GM23338 (cell line): Measurements from ENCODE around the gene GIMAP5. TPM values are rescaled to one million over a fixed set of nuclear protein-coding genes. Genes with fewer than 3 reads are reported as not detected.

Experiments
- ATAC-seq: fragments of 200-7000 bp; cut with Tn5 transposase; 3 replicates; pipeline ENCODE4 v1.9.1; 2020
- DNase-seq: peaks from one replicate; pipeline ENCODE4 v3.0.0-alpha.2; 2015; ENCODE audit warnings: low spot score
- H2AFZ ChIP-seq: fragments of 200-600 bp; sonication (generic); 2 replicates; pipeline ENCODE4 v1.8.0; 2016; ENCODE audit warnings: antibody characterized with exemption, mild to moderate bottlenecking, moderate library complexity
- H3F3A ChIP-seq: fragments of 200-600 bp; sonication (generic); replicated peaks from 2 replicates; pipeline ENCODE4 v1.8.0; 2017; ENCODE audit warnings: antibody characterized with exemption, mixed run types, low read depth
- H3K27ac ChIP-seq: fragments of 200-600 bp; sonication (generic); 2 replicates; pipeline ENCODE4 v1.6.1; 2016; ENCODE audit warnings: low read depth
- H3K27me3 ChIP-seq: fragments of 200-600 bp; sonication (generic); 2 replicates; pipeline ENCODE4 v1.8.0; 2016; ENCODE audit warnings: mild to moderate bottlenecking, mixed run types, moderate library complexity; ENCODE audit not compliant: insufficient read depth
- H3K36me3 ChIP-seq: fragments of 200-600 bp; sonication (generic); 2 replicates; pipeline ENCODE4 v1.8.0; 2016; ENCODE audit warnings: mild to moderate bottlenecking; ENCODE audit not compliant: insufficient read depth
- H3K4me1 ChIP-seq: fragments of 200-600 bp; sonication (generic); 2 replicates; pipeline ENCODE4 v1.8.0; 2016; ENCODE audit warnings: mild to moderate bottlenecking, moderate library complexity; ENCODE audit not compliant: insufficient read depth
- H3K4me2 ChIP-seq: fragments of 200-600 bp; sonication (generic); 2 replicates; pipeline ENCODE4 v1.7.1; 2017; ENCODE audit warnings: mixed run types
- H3K4me3 ChIP-seq: fragments of 200-600 bp; sonication (generic); 2 replicates; pipeline ENCODE4 v1.6.1; 2016; ENCODE audit warnings: mixed run types
- H3K79me2 ChIP-seq: fragments of 200-600 bp; sonication (generic); replicated peaks from 2 replicates; pipeline ENCODE4 v1.8.0; 2017; ENCODE audit warnings: mild to moderate bottlenecking; ENCODE audit not compliant: insufficient read depth
- H3K9me2 ChIP-seq: fragments of 200-600 bp; sonication (generic); 2 replicates; pipeline ENCODE4 v1.8.0; 2017; ENCODE audit not compliant: insufficient read depth
- H4K20me1 ChIP-seq: fragments of 200-600 bp; sonication (generic); replicated peaks from 2 replicates; pipeline ENCODE4 v1.8.0; 2017; ENCODE audit warnings: mild to moderate bottlenecking; ENCODE audit not compliant: insufficient read depth
- H3K27ac Mint-ChIP-seq: 2 replicates; pipeline ENCODE4 v1.8.0; 2020; ENCODE audit warnings: inconsistent platforms, mild to moderate bottlenecking, moderate library complexity, mixed read lengths
- H3K27me3 Mint-ChIP-seq: 3 replicates; pipeline ENCODE4 v1.8.0; 2022; ENCODE audit warnings: low read depth, mild to moderate bottlenecking, moderate library complexity, mixed read lengths, inconsistent platforms; ENCODE audit not compliant: insufficient read depth, poor library complexity
- H3K36me3 Mint-ChIP-seq: 3 replicates; pipeline ENCODE4 v1.8.0; 2021; ENCODE audit warnings: low read depth, mild to moderate bottlenecking, inconsistent platforms, moderate library complexity, mixed read lengths
- H3K4me1 Mint-ChIP-seq: 3 replicates; pipeline ENCODE4 v1.8.0; 2020; ENCODE audit warnings: mild to moderate bottlenecking, inconsistent platforms, mixed read lengths
- H3K4me3 Mint-ChIP-seq: 3 replicates; pipeline ENCODE4 v1.8.0; 2021; ENCODE audit warnings: moderate library complexity, mild to moderate bottlenecking, inconsistent platforms, mixed read lengths
- H3K9me3 Mint-ChIP-seq: 3 replicates; pipeline ENCODE4 v1.8.0; 2020; ENCODE audit warnings: moderate library complexity, mild to moderate bottlenecking, inconsistent platforms, mixed read lengths
- CREB1 ChIP-seq: fragments of 250-450 bp; sonication (Bioruptor Pico); IDR thresholded peaks from 2 replicates; pipeline ENCODE4 v1.5.0; 2020; ENCODE audit warnings: low read depth, mild to moderate bottlenecking, moderate library complexity
- EZH2 ChIP-seq: fragments of 200-600 bp; sonication (generic); IDR thresholded peaks from one replicate; pipeline ENCODE4 v1.8.0; 2017; ENCODE audit warnings: antibody characterized with exemption, mild to moderate bottlenecking, low read depth; ENCODE audit not compliant: unreplicated experiment
- JUNB ChIP-seq: IDR thresholded peaks from one replicate; pipeline ENCODE4 v1.6.1; 2016; ENCODE audit warnings: antibody characterized with exemption; ENCODE audit not compliant: unreplicated experiment
- NANOG ChIP-seq: IDR thresholded peaks from 2 replicates; pipeline ENCODE4 v1.6.1; 2016; ENCODE audit warnings: antibody characterized with exemption, borderline replicate concordance
- POLR2AphosphoS5 ChIP-seq: IDR thresholded peaks from 2 replicates; pipeline ENCODE4 v1.6.1; 2016; ENCODE audit warnings: antibody characterized with exemption, low read depth
- STAT1 ChIP-seq: IDR thresholded peaks from one replicate; pipeline ENCODE4 v1.6.1; 2016; ENCODE audit warnings: antibody characterized with exemption; ENCODE audit not compliant: unreplicated experiment
- ZNF114 ChIP-seq: fragments of 250-450 bp; sonication (Bioruptor Pico); IDR thresholded peaks from 2 replicates; pipeline ENCODE4 v1.5.0; 2020; ENCODE audit warnings: mild to moderate bottlenecking, moderate library complexity
- ZNF331 ChIP-seq: fragments of 250-450 bp; sonication (Bioruptor Pico); IDR thresholded peaks from 2 replicates; pipeline ENCODE4 v1.5.0; 2020; ENCODE audit warnings: low read depth, mild to moderate bottlenecking, moderate library complexity
- polyA plus RNA-seq: library from polyadenylated mRNA; unstranded; fragments of >200 nt; fragmentation: Nextera tagmentation; extraction: Ambion mirVana; gene quantifications from 2 replicates; pipeline ENCODE4 v1.2.1, GENCODE V29; 2016
- total RNA-seq: library from RNA; depleted of rRNA; stranded (reverse); fragments of >200 nt; shearing (Covaris generic); gene quantifications from 2 replicates; pipeline ENCODE4 v1.2.3, GENCODE V29; 2014
- TF ChIP-seq, protein P1 (sequence below): IDR thresholded peaks from 2 replicates; pipeline ENCODE4 v1.6.1; 2016; ENCODE audit warnings: antibody characterized with exemption
- TF ChIP-seq, protein P2 (sequence below): IDR thresholded peaks from one replicate; pipeline ENCODE4 v1.6.1; 2018; ENCODE audit warnings: antibody characterized with exemption; ENCODE audit not compliant: unreplicated experiment
- TF ChIP-seq, protein P3 (sequence below): fragments of 250-450 bp; sonication (Bioruptor Pico); IDR thresholded peaks from 2 replicates; pipeline ENCODE4 v1.5.0; 2020; ENCODE audit warnings: mild to moderate bottlenecking, moderate library complexity

GIMAP5 gene
- total and polyA plus RNA-seq, 2 experiments from 2014 or later, result not detected

GRCh38 chr7:150754951-150755350 is 17.7 kb downstream of the GIMAP5 start:
- no peak overlapping the region for H3K4me2 ChIP-seq
- H3K27ac ChIP-seq, result no peak overlapping the region
- H3K9me3 Mint-ChIP-seq, result no peaks in the 10 kb centered on the region
- H3K79me2 ChIP-seq, result no peaks in the 10 kb centered on the region
- H3F3A ChIP-seq, result no peaks in the 10 kb centered on the region
- H4K20me1 ChIP-seq, result no peaks in the 10 kb centered on the region; the same call in 1 of the 2 replicates
- DNase-seq (no peak), ATAC-seq (no peak)
- no peak overlapping the region for H3K4me3 Mint-ChIP-seq
- H3K27me3 Mint-ChIP-seq, result peaks cover 13% of the 10 kb centered on the region
- H3K27ac Mint-ChIP-seq, result no peak overlapping the region
- no peaks in the 10 kb centered on the region for H3K4me1 Mint-ChIP-seq
- peaks cover 23% of the 10 kb centered on the region for H3K27me3 ChIP-seq
- no peak overlapping the region for H2AFZ ChIP-seq
- TF ChIP-seq ZNF331 (CRISPR knock-in tag), result no peak
- TF ChIP-seq POLR2AphosphoS5, result no peak
- no peak for TF ChIP-seq JUNB
- TF ChIP-seq, protein P1, sequence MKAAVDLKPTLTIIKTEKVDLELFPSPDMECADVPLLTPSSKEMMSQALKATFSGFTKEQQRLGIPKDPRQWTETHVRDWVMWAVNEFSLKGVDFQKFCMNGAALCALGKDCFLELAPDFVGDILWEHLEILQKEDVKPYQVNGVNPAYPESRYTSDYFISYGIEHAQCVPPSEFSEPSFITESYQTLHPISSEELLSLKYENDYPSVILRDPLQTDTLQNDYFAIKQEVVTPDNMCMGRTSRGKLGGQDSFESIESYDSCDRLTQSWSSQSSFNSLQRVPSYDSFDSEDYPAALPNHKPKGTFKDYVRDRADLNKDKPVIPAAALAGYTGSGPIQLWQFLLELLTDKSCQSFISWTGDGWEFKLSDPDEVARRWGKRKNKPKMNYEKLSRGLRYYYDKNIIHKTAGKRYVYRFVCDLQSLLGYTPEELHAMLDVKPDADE, result no peak
- TF ChIP-seq NANOG, result no peak
- no peaks in the 10 kb centered on the region for H3K36me3 Mint-ChIP-seq
- no peaks in the 10 kb centered on the region for H3K36me3 ChIP-seq
- H3K9me2 ChIP-seq, result no peaks in the 10 kb centered on the region
- no peaks in the 10 kb centered on the region for H3K4me1 ChIP-seq
- no peak overlapping the region for H3K4me3 ChIP-seq

GRCh38 chr7:150755473-150756099 is 18.4 kb downstream of the GIMAP5 start:
- no peaks in the 10 kb centered on the region for H3F3A ChIP-seq
- no peaks in the 10 kb centered on the region for H3K4me1 ChIP-seq
- no peak overlapping the region for H3K27ac ChIP-seq
- H3K4me3 ChIP-seq, result no peak overlapping the region
- peaks cover 13% of the 10 kb centered on the region for H3K27me3 Mint-ChIP-seq
- H4K20me1 ChIP-seq, result no peaks in the 10 kb centered on the region; the same call in 1 of the 2 replicates
- no peaks in the 10 kb centered on the region for H3K9me2 ChIP-seq
- ATAC-seq (no peak), DNase-seq (no peak)
- H2AFZ ChIP-seq, result no peak overlapping the region
- H3K4me2 ChIP-seq, result no peak overlapping the region
- H3K27ac Mint-ChIP-seq, result no peak overlapping the region
- no peaks in the 10 kb centered on the region for H3K9me3 Mint-ChIP-seq
- no peaks in the 10 kb centered on the region for H3K79me2 ChIP-seq
- peaks cover 19% of the 10 kb centered on the region for H3K27me3 ChIP-seq
- H3K36me3 Mint-ChIP-seq, result no peaks in the 10 kb centered on the region
- H3K36me3 ChIP-seq, result no peaks in the 10 kb centered on the region
- no peak overlapping the region for H3K4me3 Mint-ChIP-seq
- H3K4me1 Mint-ChIP-seq, result no peaks in the 10 kb centered on the region
- no peak for TF ChIP-seq STAT1
- TF ChIP-seq JUNB, result no peak
- TF ChIP-seq, protein P2, sequence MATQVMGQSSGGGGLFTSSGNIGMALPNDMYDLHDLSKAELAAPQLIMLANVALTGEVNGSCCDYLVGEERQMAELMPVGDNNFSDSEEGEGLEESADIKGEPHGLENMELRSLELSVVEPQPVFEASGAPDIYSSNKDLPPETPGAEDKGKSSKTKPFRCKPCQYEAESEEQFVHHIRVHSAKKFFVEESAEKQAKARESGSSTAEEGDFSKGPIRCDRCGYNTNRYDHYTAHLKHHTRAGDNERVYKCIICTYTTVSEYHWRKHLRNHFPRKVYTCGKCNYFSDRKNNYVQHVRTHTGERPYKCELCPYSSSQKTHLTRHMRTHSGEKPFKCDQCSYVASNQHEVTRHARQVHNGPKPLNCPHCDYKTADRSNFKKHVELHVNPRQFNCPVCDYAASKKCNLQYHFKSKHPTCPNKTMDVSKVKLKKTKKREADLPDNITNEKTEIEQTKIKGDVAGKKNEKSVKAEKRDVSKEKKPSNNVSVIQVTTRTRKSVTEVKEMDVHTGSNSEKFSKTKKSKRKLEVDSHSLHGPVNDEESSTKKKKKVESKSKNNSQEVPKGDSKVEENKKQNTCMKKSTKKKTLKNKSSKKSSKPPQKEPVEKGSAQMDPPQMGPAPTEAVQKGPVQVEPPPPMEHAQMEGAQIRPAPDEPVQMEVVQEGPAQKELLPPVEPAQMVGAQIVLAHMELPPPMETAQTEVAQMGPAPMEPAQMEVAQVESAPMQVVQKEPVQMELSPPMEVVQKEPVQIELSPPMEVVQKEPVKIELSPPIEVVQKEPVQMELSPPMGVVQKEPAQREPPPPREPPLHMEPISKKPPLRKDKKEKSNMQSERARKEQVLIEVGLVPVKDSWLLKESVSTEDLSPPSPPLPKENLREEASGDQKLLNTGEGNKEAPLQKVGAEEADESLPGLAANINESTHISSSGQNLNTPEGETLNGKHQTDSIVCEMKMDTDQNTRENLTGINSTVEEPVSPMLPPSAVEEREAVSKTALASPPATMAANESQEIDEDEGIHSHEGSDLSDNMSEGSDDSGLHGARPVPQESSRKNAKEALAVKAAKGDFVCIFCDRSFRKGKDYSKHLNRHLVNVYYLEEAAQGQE, result no peak
- TF ChIP-seq NANOG, result no peak
- TF ChIP-seq, protein P3, sequence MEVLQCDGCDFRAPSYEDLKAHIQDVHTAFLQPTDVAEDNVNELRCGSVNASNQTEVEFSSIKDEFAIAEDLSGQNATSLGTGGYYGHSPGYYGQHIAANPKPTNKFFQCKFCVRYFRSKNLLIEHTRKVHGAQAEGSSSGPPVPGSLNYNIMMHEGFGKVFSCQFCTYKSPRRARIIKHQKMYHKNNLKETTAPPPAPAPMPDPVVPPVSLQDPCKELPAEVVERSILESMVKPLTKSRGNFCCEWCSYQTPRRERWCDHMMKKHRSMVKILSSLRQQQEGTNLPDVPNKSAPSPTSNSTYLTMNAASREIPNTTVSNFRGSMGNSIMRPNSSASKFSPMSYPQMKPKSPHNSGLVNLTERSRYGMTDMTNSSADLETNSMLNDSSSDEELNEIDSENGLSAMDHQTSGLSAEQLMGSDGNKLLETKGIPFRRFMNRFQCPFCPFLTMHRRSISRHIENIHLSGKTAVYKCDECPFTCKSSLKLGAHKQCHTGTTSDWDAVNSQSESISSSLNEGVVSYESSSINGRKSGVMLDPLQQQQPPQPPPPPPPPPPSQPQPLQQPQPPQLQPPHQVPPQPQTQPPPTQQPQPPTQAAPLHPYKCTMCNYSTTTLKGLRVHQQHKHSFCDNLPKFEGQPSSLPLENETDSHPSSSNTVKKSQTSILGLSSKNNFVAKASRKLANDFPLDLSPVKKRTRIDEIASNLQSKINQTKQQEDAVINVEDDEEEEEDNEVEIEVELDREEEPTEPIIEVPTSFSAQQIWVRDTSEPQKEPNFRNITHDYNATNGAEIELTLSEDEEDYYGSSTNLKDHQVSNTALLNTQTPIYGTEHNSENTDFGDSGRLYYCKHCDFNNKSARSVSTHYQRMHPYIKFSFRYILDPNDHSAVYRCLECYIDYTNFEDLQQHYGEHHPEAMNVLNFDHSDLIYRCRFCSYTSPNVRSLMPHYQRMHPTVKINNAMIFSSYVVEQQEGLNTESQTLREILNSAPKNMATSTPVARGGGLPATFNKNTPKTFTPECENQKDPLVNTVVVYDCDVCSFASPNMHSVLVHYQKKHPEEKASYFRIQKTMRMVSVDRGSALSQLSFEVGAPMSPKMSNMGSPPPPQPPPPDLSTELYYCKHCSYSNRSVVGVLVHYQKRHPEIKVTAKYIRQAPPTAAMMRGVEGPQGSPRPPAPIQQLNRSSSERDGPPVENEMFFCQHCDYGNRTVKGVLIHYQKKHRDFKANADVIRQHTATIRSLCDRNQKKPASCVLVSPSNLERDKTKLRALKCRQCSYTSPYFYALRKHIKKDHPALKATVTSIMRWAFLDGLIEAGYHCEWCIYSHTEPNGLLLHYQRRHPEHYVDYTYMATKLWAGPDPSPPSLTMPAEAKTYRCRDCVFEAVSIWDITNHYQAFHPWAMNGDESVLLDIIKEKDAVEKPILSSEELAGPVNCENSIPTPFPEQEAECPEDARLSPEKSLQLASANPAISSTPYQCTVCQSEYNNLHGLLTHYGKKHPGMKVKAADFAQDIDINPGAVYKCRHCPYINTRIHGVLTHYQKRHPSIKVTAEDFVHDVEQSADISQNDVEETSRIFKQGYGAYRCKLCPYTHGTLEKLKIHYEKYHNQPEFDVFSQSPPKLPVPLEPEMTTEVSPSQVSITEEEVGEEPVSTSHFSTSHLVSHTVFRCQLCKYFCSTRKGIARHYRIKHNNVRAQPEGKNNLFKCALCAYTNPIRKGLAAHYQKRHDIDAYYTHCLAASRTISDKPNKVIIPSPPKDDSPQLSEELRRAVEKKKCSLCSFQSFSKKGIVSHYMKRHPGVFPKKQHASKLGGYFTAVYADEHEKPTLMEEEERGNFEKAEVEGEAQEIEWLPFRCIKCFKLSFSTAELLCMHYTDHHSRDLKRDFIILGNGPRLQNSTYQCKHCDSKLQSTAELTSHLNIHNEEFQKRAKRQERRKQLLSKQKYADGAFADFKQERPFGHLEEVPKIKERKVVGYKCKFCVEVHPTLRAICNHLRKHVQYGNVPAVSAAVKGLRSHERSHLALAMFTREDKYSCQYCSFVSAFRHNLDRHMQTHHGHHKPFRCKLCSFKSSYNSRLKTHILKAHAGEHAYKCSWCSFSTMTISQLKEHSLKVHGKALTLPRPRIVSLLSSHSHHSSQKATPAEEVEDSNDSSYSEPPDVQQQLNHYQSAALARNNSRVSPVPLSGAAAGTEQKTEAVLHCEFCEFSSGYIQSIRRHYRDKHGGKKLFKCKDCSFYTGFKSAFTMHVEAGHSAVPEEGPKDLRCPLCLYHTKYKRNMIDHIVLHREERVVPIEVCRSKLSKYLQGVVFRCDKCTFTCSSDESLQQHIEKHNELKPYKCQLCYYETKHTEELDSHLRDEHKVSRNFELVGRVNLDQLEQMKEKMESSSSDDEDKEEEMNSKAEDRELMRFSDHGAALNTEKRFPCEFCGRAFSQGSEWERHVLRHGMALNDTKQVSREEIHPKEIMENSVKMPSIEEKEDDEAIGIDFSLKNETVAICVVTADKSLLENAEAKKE, result no peak
- no peak for TF ChIP-seq CREB1 (CRISPR knock-in tag)
- TF ChIP-seq EZH2, result no peak
- no peak for TF ChIP-seq ZNF114
